HG03103 (cell line): Measurements from ENCODE around the gene MYZAP.

Source experiments
- ATAC-seq: cut with Tn5 transposase; IDR thresholded peaks from one replicate; pipeline ENCODE4 v1.9.1; 2021; ENCODE audit warnings: low read depth; ENCODE audit not compliant: unreplicated experiment

Gene MYZAP

GRCh38 chr15:57655809-57656208 lies 64.1 kb downstream of the MYZAP start:
- no peak for ATAC-seq

DNA sequence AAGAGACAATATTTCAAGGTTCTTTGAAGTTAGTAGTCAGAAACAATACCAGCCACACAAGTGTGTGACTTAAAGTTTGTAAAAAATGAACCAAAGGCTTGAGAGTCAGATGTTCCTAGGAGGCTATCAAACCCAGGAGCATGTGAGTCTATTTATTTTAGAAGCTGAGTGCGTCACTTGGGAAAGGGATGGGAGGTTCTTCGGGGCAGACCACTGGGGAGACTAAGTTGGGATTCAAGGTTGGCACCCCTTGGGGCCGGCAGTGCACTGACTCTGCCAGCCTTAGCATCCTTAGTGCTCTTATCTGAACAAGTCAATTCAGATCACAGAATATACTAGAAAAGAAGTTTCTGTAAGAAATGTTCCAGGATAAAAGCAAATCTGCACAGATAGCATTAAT lies 64.7 kb downstream of the MYZAP start:
- no peak for ATAC-seq

DNA sequence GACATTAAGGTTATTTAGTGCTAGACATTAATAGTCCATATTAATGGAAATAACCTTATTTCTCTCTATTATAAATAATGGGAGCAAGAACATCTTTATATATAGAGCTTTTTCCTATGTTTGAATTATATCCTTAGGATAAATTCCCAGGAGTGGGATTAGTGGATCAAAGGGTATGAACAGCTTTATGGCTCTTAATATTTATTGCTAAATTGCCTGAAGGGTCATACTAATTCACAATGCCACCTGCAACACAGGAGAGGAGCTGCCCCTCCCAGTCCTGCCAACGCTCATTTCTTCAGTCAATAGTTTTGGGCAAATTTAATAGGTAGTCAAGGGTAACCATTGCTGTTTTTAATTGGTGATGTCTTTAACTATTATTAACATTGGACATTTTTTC lies 65.9 kb downstream of the MYZAP start:
- ATAC-seq: no peak

- ATAC-seq: no peak
Observed at GRCh38 chr15:57662091-57662744, 70.5 kb downstream of the MYZAP start.

- no peak for ATAC-seq
Observed at GRCh38 chr15:57662802-57663201, 71.1 kb downstream of the MYZAP start.

GRCh38 chr15:57663262-57663661 lies 71.6 kb downstream of the MYZAP start:
- ATAC-seq: no peak

DNA sequence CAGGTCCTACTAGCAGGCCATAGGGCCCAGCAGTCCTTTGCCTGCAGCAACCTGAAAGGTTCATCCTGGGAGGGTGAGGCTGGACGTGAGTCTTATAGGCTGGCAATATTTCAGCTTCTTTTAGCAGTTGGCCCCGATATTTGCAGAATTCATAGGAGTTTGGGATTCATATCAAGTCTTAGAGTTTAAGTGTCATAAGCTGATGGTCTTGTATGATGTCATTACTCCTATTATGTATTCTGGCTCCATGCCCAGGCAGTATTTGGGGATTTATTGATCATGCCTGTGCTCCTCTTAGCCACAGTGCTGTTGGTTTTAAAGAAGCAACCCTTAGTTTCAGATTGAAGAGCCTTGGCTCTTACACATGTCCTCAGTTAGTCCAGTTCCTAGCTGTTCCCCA lies 73.5 kb downstream of the MYZAP start:
- no peak for ATAC-seq

- no peak for ATAC-seq
Observed at GRCh38 chr15:57665939-57666338, 74.2 kb downstream of the MYZAP start.

DNA sequence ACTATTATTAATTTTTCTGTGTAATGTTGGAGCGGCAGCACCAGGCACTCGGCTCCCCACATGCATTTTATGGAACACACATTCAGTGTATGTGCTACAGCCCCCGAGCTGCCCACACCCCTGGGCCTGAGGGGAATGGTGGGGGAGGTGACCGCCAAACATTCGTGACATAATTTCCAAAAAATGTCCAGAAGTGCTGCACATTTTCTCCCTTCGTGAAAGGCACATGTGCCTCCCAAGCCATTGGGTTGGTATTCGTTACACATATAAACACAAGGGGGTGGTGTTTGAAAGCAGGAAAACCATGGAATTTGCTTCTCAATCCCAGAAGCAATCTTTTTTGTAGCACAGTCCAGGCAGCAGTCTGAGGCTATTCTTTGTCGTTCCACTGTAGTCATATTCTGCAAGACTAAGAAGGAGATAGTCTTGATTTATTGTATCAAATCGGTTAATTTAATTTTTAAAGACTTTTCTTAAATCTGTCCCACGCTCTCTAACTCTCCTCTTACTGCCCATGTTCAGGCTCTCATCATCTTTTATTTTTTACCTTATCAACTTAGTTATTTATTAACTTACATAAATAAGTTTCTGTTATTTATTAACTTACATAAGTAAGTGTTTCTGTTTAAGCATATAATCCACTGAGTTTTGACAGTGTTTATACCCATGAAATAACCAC lies 75.6 kb downstream of the MYZAP start:
- no peak for ATAC-seq

DNA sequence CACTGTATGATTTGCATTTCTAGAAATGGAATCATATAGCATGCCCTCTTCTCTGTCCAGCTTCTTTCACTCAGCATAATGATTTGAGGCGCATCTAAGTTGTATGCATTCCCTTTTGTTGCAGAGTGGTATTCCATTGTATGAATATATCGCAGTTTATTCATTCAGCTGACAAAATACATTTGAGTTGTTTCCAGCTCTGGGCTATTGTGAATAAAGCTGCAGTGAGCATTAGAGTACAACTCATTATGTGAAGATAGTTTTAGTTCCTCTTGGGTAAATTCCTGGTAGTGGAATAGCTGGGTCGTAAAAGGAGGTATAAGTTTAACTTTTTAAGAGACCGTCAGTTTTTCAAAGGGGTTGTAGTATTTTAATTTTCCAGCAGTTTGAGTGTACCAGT lies 76.3 kb downstream of the MYZAP start:
- ATAC-seq: no peak

DNA sequence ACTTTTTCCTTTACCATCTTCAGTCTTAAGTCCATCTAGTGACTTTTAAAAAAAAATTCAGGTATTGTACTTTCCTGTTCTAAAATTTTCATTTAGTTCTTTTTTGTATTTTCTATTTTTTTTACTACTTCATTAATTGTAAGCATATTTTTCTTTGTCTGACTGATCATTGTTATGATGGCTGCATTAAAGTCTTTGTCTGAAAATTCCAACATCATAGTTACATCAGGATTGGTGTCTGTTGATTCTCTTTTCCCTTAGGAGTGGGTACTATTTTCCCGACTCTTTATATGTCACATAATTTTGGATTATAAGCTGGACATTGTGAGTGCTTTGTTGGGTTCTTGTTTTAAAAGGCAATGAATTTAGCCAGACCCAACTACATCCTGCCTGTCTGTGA lies 79.9 kb downstream of the MYZAP start:
- ATAC-seq: no peak

DNA sequence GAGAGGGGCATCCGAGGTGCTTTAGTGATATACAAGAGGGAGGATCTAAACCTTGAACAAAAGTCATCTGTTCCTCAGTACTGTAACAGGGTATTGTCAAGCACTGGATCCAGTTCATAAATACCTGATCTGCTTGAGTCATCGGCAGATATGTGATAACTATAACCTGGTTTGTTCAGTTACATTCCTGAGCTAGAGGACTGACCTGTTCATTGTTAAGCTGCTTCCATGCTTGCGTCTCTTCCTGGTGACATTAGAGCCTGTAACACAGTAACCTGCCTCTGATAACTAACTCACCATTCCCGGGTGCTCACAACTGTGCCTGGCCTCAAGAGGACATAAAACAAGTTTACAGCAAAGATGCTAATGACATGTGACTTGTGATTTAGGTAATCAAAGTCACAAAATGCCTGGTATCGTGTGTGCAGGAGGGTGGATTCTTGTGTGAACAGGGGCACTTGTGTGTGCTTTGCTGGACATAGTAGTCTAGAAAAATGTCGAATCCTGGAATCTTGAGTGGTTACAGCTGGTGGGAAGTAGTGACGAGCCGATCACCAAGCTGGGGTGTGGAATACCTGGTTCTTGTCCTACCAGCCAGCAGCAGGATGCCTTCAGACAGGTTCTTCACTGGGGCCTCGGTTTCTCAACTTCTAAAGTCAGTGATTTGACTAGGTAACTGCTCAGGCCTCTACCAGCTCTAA lies 83.9 kb downstream of the MYZAP start:
- no peak for ATAC-seq

DNA sequence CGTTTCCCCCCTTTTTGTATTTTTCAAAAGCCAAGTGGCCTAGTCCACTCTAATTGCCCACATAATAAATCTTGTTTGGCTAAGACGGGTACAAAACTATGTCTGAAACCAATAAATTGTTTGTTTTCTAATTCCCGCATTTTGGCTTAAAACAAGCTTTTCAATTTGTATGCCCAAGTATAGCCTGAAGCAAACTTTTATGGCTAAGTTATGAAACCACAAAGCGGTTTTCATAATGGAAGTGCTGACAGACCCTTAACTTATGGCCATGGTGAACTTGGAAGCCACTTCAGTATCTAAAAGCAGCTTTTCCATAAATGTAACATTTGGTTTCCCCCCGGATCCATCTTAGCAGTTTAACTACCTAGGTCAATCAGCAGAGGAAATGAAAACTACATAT lies 84.9 kb downstream of the MYZAP start:
- ATAC-seq: no peak

GRCh38 chr15:57677204-57677603 lies 85.5 kb downstream of the MYZAP start:
- no peak for ATAC-seq

GRCh38 chr15:57680021-57680420 lies 88.3 kb downstream of the MYZAP start:
- no peak for ATAC-seq

DNA sequence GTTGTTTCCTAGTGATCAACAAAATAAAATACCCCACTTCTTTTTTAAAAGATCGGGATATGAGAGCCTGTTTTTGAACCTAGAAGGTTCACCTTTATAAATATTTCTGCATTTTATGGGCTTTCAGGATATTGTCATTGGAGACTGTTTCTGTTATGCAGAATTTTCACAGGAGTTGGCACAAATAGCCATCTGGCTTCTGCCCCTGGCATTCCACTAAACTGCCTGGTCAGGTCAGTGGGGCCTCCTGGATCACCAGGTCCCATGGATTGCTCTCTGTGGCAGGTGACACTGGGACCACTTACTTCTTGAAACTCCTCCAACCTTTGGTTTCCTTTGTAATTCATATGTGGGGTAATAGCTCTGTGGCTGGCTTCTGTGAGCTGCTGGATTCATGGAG lies 89.3 kb downstream of the MYZAP start:
- ATAC-seq: no peak

DNA sequence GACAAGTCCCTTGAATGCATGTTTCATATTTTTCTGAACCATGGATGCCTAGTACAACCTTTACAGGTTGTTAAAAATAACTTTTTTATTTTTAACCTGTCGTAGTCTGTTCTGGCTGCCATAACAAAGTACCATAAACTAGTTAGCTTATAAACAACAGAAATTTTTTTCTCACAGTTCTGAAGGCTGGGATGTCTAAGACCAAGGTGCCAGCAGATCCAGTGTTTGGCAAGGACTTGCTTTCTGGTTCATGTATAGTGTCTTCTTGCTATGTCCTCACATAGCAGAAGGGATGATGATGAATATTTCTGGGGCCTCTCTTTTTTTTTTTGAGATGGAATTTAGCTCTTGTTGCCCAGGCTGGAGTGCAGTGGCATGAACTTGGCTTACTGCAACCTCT lies 91.8 kb downstream of the MYZAP start:
- ATAC-seq: no peak

GRCh38 chr15:57684491-57685151 lies 92.9 kb downstream of the MYZAP start:
- no peak for ATAC-seq

DNA sequence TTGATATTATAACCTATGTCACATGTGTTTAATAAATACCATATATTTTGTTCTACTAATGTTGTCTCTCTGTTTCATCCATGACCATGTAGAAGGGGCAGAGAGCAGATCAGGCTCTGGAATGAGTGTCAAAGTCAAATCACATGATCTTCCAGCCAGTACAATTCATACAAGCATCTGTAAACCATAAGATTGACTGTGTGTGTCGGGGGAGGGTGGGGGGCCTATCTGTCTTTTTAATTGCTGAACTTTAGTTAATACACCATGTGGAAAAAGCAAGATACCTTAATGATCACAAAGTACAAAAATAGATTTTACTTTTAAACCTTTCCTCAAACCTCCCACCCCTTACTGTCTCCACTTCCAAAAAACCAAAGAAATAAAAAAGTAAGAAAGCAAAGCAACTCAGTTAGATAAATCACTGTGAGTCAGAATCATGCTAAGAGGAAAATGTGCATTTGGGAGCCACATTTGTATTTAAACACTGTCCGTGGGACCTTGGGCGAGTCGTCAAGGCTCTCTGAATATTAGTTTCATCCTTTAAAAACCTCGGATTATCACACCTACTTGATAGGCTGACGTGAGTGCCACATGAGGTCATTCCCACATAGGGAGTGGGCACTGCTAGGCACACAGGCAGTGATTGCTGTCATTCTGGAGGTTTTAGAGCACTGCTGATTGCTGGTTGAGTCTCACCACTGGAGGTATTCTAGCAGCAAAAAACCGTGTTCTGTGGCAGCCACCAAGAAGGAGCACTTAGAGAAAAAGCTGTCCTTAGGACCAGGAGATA lies 93.8 kb downstream of the MYZAP start:
- ATAC-seq: no peak

- ATAC-seq: no peak
Observed at GRCh38 chr15:57686657-57687056, 95.0 kb downstream of the MYZAP start.
